Fibroblast of upper back skin (primary cell): Measurements from ENCODE around the gene ANKZF1.

ENCODE experiments used
- DNase-seq: peaks from one replicate; pipeline ENCODE4 v3.0.0-alpha.2; 2013

Gene ANKZF1

DNA sequence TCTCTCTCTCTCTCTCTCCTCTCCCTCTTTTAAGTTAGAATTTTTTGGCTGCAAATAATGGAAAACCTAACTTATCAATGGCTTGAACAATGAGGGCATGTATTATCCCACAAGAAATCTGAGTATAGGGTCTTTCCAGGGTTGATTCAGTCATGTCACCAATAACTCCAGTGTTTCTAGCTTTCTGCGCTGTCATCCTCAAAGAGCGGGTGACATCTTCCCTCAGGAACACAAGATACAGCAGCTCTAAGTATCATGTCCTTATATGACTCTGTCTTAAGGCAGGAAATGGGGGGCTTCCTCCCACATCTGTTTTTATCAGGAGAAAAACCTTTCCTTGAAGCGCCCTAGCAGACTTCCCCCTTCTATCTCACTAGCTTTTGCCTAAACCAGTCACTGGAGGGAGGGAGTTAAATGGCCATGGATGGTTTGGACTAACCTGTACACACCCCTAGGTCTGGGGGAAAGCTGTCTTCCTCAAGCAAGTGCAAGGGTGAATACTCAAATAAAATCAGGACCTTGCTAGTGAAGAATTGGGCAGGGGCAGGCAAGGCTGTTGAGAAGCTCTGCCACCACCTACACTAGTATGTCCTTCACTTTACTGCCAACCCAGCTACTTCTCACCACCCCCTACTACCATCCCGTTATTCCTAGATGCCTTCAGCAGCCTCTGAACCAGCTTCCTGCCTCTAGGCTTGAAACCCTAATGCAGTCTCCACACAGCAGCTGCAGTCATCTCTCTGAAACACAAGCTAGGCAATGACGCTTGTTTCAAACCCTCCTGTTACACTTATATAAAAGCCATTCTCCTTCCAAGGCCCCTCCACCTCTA, 31.6 kb downstream of the ANKZF1 start:
- no peak for DNase-seq

DNA sequence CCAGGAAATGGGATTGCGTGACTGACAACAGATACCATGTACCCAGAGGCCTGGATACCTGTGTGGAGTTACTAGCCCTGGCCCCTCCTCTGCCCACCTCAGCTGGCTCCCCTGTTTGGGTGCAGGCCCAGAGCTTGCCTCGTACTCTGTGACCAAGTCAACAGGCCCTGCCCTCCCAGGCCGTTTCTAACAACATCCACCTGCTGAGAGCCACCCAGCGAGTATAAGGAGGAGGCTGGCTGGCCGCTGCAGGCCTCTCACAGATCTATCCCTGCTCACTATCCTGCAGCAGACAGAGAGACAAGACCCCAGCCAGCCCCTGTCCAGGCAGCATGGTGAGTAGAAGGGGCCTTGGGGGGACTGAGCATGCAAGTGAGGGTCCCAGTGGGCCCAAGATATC, 36.6 kb downstream of the ANKZF1 start:
- no peak for DNase-seq

GRCh38 chr2:219266886-219267285, 37.3 kb downstream of the ANKZF1 start:
- no peak for DNase-seq

DNA sequence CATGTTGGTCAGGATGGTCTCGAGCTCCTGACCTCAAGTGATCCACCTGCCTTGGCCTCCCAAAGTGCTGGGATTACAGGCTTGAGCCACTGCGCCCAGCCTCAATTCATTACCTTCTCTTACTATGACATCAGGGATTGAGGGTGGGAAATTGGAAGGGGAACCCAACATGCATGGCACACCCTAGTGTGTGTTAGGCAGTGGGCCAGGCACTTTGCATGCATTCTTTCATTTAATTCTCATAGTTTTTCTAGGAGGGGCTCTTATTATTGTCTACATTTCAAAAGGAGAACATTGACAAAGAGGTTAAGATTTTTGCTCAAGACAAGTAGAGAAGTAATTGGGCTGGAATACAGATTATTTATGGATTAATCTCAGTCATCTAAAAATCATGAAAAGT, 38.7 kb downstream of the ANKZF1 start:
- DNase-seq = no peak

DNA sequence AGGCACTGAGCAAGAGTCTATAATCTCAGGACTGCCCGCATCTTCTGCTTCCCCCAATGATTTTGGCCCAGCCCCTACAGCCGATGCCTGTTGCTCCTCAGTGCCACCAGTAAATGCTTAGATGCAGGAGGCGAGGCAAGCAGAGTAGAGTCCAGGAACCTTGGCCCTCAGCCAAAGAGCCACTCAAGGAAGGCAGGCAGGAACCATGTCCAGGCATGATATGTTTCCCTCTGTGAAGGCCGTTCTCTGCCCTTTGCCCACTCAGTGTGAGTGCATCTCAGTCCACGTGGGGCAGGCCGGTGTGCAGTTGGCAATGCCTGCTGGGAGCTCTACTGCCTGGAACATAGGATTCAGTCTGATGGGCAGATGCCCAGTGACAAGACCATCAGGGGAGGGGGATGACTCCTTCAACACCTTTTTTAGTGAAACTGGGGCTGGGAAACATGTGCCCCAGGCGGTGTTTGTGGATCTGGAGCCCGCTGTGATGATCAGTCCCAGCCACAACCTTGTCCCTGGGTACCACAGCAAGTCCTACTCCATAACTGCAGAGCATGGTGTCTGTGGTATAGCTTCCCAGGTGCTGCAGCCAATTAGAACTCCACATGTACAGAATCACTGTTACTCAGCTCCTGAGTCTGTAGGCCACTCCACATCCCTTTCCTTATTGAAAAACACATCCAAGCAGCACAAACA, 39.9 kb downstream of the ANKZF1 start:
- DNase-seq = no peak

GRCh38 chr2:219270055-219270372, 40.4 kb downstream of the ANKZF1 start:
- DNase-seq = no peak

- DNase-seq = no peak
Observed at GRCh38 chr2:219271021-219271420, 41.4 kb downstream of the ANKZF1 start.

- no peak for DNase-seq
Observed at GRCh38 chr2:219272356-219272755, 42.8 kb downstream of the ANKZF1 start.

DNA sequence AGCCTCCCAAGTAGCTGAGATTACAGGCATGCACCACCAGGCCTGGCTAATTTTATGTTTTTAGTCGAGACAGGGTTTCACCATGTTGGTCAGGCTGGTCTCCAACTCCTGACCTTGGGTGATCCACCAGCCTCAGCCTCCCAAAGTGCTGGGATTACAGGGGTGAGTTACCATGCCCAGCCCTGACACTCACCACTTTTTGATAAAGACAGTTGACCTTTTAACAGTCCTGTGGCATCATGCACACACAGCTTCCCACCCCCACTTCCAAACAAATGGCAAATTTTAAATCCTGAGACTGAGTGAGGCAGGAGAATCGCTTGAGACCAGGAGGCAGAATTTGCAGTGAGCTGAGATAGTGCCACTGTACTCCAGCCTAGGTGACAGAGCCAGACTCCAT, 43.4 kb downstream of the ANKZF1 start:
- DNase-seq = no peak

DNA sequence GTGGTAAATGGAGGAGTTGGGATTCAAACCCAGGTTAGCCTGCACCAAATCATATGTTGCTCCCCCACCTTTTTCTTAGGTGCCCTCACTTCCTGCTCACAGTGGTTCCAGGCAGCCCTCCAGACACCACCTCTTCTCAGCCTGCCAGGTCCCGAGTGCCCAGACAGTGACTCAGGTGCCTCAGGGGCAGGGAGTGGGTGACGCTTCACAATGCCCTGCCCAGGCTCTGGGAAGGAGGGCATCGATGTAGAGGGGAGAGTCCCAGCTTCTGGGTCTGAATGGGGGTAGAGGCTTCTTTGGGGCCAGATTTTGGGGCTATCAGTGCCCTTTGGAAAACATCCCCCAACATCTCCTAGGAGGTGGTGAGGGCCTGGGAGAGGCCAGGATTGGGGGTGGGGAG, 44.3 kb downstream of the ANKZF1 start:
- DNase-seq = no peak

- DNase-seq = peak; percentile 88
Observed at GRCh38 chr2:219274361-219274921, 44.8 kb downstream of the ANKZF1 start.

- DNase-seq = peak; percentile 86
Observed at GRCh38 chr2:219277703-219278654, 48.4 kb downstream of the ANKZF1 start.

GRCh38 chr2:219278655-219279150, 49.1 kb downstream of the ANKZF1 start:
- DNase-seq = no peak

- peak; percentile 99 for DNase-seq
Observed at GRCh38 chr2:219279151-219279915, 49.7 kb downstream of the ANKZF1 start, which contains the start of gene DNAJB2. DNAJB2 (plus strand) TSS chr2:219279366; CDS start chr2:219279834, 468 bp downstream.

DNA sequence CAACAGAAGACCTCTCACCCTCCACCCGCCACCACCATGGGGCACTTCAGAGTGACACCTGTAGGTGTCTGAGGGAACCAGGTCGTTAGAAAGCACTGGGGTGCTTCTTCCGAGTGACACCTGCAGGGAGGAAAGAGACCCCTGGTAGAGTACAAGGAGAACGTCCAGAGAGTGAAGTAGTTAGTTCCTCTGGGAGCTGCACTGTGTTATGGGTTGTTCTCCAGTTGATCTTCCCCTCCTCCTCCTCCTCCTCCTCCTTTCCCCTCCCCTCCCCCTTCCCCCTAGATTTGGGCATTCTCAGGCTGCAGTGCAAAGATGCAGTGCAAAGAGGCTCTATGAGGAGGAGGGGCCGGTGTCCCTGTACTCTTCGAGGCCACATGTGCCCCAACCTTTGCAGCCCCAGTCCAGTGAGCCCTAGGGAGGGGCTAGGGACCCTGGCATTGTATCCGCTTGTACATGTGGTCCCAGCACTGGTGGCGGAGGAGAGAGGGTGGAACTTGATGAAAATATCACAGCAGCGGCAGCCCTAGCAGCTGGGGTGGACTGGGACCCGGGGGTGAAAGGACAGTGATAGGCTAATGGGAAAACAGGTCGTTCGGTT, 50.4 kb downstream of the ANKZF1 start:
- no peak for DNase-seq

DNA sequence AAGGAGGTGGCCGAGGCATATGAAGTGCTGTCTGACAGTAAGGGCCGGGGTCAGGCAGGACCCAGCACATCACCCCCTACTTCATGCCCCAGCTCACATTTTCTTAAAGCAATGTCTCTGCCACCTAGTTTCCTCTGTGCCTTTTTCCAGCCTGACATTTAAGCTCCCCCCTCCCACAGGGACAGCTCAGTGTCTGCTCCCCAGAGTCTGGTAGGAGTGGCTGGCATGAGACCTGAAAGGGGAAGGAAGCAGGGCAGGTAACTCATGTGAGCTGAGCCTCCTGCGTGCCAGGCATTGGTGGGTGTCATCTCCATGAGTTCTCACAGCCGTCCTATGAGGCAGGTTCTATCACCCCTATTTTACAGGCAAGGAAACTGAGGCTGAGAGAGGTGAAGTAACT, 51.0 kb downstream of the ANKZF1 start:
- no peak for DNase-seq

GRCh38 chr2:219281588-219281987, 52.0 kb downstream of the ANKZF1 start:
- DNase-seq = no peak

DNA sequence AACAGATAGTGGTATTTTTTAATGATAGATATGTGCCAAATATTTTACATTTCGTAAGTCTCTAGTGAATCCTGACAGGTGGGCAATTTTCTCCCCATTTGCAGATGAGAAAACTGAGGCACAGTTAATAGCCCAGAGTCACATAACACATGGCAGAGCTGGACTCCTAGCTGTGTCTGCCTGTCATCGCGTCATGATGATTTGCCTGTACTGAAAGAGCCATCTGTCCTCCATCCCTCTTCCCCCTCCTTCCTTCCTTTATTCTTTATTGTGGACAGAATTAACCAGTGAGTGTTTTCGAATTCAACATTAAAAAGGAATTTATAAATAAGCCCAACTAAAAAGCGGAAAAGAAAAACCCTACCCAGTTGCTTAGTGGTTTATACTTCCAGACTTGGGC, 52.8 kb downstream of the ANKZF1 start:
- DNase-seq = no peak

- peak; percentile 23 for DNase-seq
Observed at GRCh38 chr2:219282943-219283581, 53.5 kb downstream of the ANKZF1 start.

DNA sequence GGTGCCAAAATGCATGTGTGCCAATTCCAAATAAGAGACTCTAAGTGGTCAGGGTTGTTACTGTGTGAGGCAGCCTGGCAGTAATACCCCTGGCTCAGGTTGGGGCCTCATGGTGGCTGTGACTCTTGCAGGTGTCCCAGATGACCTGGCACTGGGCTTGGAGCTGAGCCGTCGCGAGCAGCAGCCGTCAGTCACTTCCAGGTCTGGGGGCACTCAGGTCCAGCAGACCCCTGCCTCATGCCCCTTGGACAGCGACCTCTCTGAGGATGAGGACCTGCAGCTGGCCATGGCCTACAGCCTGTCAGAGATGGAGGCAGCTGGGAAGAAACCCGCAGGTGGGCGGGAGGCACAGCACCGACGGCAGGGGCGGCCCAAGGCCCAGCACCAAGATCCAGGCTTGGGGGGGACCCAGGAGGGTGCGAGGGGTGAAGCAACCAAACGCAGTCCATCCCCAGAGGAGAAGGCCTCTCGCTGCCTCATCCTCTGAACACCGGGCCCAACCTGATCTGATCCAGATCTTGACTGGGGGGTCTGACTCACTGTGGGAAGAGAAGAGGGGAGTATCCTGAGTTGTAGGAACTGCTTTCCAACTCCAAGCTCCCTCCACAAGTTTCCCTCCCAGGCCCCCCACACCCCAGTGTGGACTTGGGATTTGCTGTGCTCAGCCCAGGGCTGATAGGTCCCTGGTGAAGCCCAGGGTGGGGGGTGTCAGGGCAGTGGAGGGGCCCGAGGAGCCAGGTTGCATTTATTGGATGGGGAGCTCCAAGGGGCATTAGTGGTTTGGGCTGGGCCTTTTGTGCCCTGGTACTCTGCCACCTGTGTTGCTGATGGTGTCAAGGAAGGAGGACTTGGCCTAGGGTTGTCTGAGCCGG, 55.1 kb downstream of the ANKZF1 start:
- DNase-seq = no peak
